K562 (cell line): ENCODE measurements around the gene PIRT. TPM values are rescaled to one million over a fixed set of nuclear protein-coding genes. Genes with fewer than 3 reads are reported as not detected.

Experiments used
- BRF1 ChIP-seq: IDR thresholded peaks from 3 replicates; pipeline ENCODE4 v1.6.1; 2011; ENCODE audit warnings: borderline replicate concordance, mild to moderate bottlenecking; ENCODE audit not compliant: insufficient read length; ENCODE audit errors: extremely low read depth
- CBFA2T2 ChIP-seq: fragments of 450-650 bp; conservative IDR thresholded peaks from 2 replicates; pipeline ENCODE4 v1.6.1; 2017; ENCODE audit warnings: mild to moderate bottlenecking
- CHCHD3 ChIP-seq: fragments of 250-450 bp; sonication (Bioruptor Pico); IDR thresholded peaks from 2 replicates; pipeline ENCODE4 v2.1.2; 2022; ENCODE audit warnings: mild to moderate bottlenecking
- CTCF ChIP-seq, 3 experiments: IDR thresholded peaks in 2 of 3; conservative IDR thresholded peaks in 1 of 3; 2 replicates each; pipeline ENCODE4 v1.5.1; 2011 to 2012; ENCODE audit warnings: low read length in 3 of 3, mild to moderate bottlenecking in 3 of 3, control low read depth in 2 of 3, improper control_type of control experiment in 1 of 3, inconsistent platforms in 1 of 3, low read depth in 1 of 3, mixed read lengths in 1 of 3, moderate library complexity in 1 of 3; ENCODE audit not compliant: insufficient read depth in 2 of 3
- ETV1 ChIP-seq: fragments of 450-650 bp; conservative IDR thresholded peaks from 2 replicates; pipeline ENCODE4 v1.6.1; 2016; ENCODE audit warnings: missing genetic modification characterization, control low read depth, low read depth, missing compliant biosample characterization
- GATA2 ChIP-seq: sonication (generic); formaldehyde crosslinking; IDR thresholded peaks from 2 replicates; pipeline ENCODE4 v1.4.0; 2020; ENCODE audit warnings: mild to moderate bottlenecking, missing genetic modification reagents
- HMGN3 ChIP-seq: IDR thresholded peaks from 2 replicates; pipeline ENCODE4 v1.6.1; 2011; ENCODE audit warnings: borderline replicate concordance, low read depth, mild to moderate bottlenecking, mixed read lengths, low read length; ENCODE audit not compliant: insufficient read length; ENCODE audit errors: extremely low read depth
- HNRNPK ChIP-seq: fragments of 200-400 bp; formaldehyde crosslinking; IDR thresholded peaks from one replicate; pipeline ENCODE4 v1.6.1; 2018; ENCODE audit warnings: mild to moderate bottlenecking, low read depth, low read length; ENCODE audit not compliant: poor library complexity, severe bottlenecking
- KAT2B ChIP-seq: IDR thresholded peaks from one replicate; pipeline ENCODE4 v1.6.1; 2012; ENCODE audit warnings: low read depth, mild to moderate bottlenecking, control low read depth, inconsistent platforms, low read length, moderate library complexity
- KDM5B ChIP-seq: fragments of 200-600 bp; sonication (generic); IDR thresholded peaks from 2 replicates; pipeline ENCODE4 v1.6.1; 2012; ENCODE audit warnings: low read depth, mild to moderate bottlenecking, moderate library complexity, low read length, control low read depth, inconsistent platforms; ENCODE audit not compliant: insufficient replicate concordance
- NFIC ChIP-seq: fragments of 450-650 bp; IDR thresholded peaks from 2 replicates; pipeline ENCODE4 v1.6.1; 2017; ENCODE audit warnings: mild to moderate bottlenecking, inconsistent platforms
- POLR2A ChIP-seq: fragments of 450-650 bp; conservative IDR thresholded peaks from 2 replicates; pipeline ENCODE4 v1.6.1; 2016
- POLR2H ChIP-seq: IDR thresholded peaks from 2 replicates; pipeline ENCODE4 v1.6.1; 2016; ENCODE audit warnings: missing genetic modification characterization, low read depth, mild to moderate bottlenecking, control low read depth, missing compliant biosample characterization, moderate library complexity
- PTBP1 ChIP-seq: fragments of 200-400 bp; formaldehyde crosslinking; IDR thresholded peaks from 2 replicates; pipeline ENCODE4 v1.6.1; 2017; ENCODE audit warnings: low read depth, low read length
- RUNX1 ChIP-seq: sonication (generic); IDR thresholded peaks from 2 replicates; pipeline ENCODE4 v1.6.1; 2016; ENCODE audit warnings: antibody characterized with exemption, low read depth
- SIN3A ChIP-seq, 2 experiments: fragments of 150-350 bp in 1 of 2; IDR thresholded peaks; 2 replicates each; pipeline ENCODE4 v1.6.1; 2011 to 2016; ENCODE audit warnings: borderline replicate concordance in 2 of 2, low read depth in 2 of 2, low read length in 2 of 2, mild to moderate bottlenecking in 2 of 2, moderate library complexity in 2 of 2; ENCODE audit not compliant: control insufficient read depth in 1 of 2
- SOX6 ChIP-seq: fragments of 450-650 bp; IDR thresholded peaks from 2 replicates; pipeline ENCODE4 v1.6.1; 2014; ENCODE audit warnings: mild to moderate bottlenecking
- ZEB2 ChIP-seq: fragments of 450-650 bp; IDR thresholded peaks from 2 replicates; pipeline ENCODE4 v1.6.1; 2016
- ZNF23 ChIP-seq: fragments of 250-450 bp; sonication (Bioruptor Pico); IDR thresholded peaks from 2 replicates; pipeline ENCODE4 v1.4.0; 2020; ENCODE audit warnings: mild to moderate bottlenecking
- ZNF384 ChIP-seq: IDR thresholded peaks from 2 replicates; pipeline ENCODE4 v1.6.1; 2012; ENCODE audit warnings: low read depth, low read length, improper control_type of control experiment
- polyA plus RNA-seq, 8 experiments: library from polyadenylated mRNA; depleted of rRNA in 4 of 8; stranded (reverse) in 5 of 8; unstranded in 3 of 8; fragments of >200 nt; fragmentation: Nextera tagmentation in 2 of 8; fragmentation: Illumina TruSeq in 1 of 8; extraction: Ambion mirVana in 2 of 8; extraction: Trizol in 1 of 8; gene quantifications; 2 replicates each; pipeline versions ENCODE4 v1.2.1 to v1.2.3, GENCODE V29; 2011 to 2014; ENCODE audit warnings: inconsistent platforms in 1 of 8, missing spikeins in 1 of 8
- total RNA-seq, 7 experiments: library from RNA; depleted of rRNA in 6 of 7; stranded (reverse); fragments of >200 nt in 6 of 7; fragmentation: Illumina TruSeq in 2 of 7; extraction: Trizol in 2 of 7; gene quantifications; 2 replicates each; pipeline versions ENCODE4 v1.2.1 to v1.2.3, GENCODE V29; 2011 to 2021; ENCODE audit warnings: low replicate concordance in 1 of 7
- TF ChIP-seq, protein P1 (sequence below), 2 experiments: fragments of 450-650 bp in 1 of 2; sonication (generic) in 1 of 2; formaldehyde crosslinking; conservative IDR thresholded peaks; 2 replicates each; pipeline versions ENCODE4 v1.4.0 to v1.8.1; 2020 to 2022; ENCODE audit warnings: mild to moderate bottlenecking in 1 of 2, missing genetic modification reagents in 1 of 2
- TF ChIP-seq, protein P2 (sequence below): fragments of 450-650 bp; formaldehyde crosslinking; IDR thresholded peaks from 2 replicates; pipeline ENCODE4 v1.4.0; 2020; ENCODE audit warnings: mild to moderate bottlenecking, moderate library complexity
- TF ChIP-seq, protein P3 (sequence below): IDR thresholded peaks from 2 replicates; pipeline ENCODE4 v1.6.1; 2011; ENCODE audit not compliant: insufficient read length; ENCODE audit errors: extremely low read depth

The PIRT gene
- total and polyA plus RNA-seq, 9 of the 15 experiments (the other 6 are each of a cell fraction or from before 2014, with no cell fraction given): not detected

DNA sequence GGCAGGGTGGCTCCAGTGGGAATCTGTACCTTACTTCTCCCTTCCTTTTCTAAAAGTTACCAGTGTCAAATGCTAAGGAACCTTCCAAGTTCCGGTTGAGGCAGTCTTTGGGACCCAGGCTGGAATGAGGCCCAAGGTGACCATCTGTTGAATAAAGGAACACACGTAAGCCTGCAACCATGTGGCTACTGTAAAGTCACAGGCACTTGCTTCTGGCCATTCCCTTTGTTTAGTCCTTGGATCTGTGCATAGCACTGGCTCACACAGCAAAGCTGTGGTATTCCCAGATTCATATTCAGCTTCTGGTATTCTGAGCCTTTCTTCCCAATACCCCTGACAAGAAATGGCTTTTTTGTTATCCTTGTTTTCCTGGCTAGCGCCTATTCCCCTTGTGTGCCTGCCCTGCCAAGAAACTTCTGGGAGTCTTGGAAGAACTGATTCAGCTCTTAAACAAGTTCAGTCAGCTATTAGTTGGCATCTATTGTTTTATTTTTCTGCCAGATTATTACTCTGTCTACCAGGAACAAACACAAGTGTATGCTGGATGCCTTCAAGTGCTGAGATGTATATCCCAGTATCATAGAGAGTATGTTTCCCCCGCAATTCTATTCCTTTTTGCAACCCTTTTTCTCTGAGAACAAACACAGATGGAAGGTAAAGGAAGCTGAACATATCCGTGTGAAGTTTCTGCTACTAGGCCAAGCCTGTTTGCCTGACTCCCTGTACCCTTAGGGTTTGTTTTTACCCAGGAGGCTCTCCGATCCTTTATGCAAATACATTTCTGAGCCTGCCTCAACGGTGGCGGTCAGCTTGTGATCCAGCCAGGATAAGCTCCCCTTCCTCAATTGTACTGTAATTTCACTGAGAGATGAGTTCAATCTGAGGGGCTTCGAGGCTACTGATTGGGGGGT lies 47.1 kb downstream of the PIRT start (continued):
- no peak for TF ChIP-seq HMGN3
- no peak for TF ChIP-seq GATA2 (CRISPR knock-in tag)
- TF ChIP-seq RUNX1: no peak
- peak; percentile 28; the same call in 1 of the 2 replicates for TF ChIP-seq CHCHD3 (CRISPR knock-in tag)
- TF ChIP-seq ZNF23 (CRISPR knock-in tag): no peak
- peak in 1 of 2 experiments; percentile 67; a peak in 1 of 4 replicates for TF ChIP-seq SIN3A (IDR thresholded peaks at IDR 0.05; ENCODE audit: borderline replicate concordance in 2 of 2, control insufficient read depth in 1 of 2, low read depth in 2 of 2, low read length in 2 of 2)
- TF ChIP-seq BRF1: no peak
- TF ChIP-seq ETV1 (tag): no peak
- TF ChIP-seq, protein P1, sequence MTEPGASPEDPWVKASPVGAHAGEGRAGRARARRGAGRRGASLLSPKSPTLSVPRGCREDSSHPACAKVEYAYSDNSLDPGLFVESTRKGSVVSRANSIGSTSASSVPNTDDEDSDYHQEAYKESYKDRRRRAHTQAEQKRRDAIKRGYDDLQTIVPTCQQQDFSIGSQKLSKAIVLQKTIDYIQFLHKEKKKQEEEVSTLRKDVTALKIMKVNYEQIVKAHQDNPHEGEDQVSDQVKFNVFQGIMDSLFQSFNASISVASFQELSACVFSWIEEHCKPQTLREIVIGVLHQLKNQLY (CRISPR knock-in tag; conservative IDR thresholded peaks at IDR 0.05): no peak
- TF ChIP-seq KAT2B: no peak
- TF ChIP-seq, protein P2, sequence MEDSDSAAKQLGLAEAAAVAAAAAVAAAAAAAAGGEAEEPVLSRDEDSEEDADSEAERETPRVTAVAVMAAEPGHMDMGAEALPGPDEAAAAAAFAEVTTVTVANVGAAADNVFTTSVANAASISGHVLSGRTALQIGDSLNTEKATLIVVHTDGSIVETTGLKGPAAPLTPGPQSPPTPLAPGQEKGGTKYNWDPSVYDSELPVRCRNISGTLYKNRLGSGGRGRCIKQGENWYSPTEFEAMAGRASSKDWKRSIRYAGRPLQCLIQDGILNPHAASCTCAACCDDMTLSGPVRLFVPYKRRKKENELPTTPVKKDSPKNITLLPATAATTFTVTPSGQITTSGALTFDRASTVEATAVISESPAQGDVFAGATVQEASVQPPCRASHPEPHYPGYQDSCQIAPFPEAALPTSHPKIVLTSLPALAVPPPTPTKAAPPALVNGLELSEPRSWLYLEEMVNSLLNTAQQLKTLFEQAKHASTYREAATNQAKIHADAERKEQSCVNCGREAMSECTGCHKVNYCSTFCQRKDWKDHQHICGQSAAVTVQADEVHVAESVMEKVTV (CRISPR knock-in tag): no peak
- peak; percentile 73 for TF ChIP-seq POLR2H
- TF ChIP-seq KDM5B: no peak
- TF ChIP-seq ZNF384: no peak
- TF ChIP-seq SOX6: no peak
- no peak for TF ChIP-seq CBFA2T2
- TF ChIP-seq NFIC: peak; percentile 13; the same call in 1 of the 2 replicates
- TF ChIP-seq POLR2A: peak; percentile 98
- TF ChIP-seq PTBP1: no peak
- no peak for TF ChIP-seq CTCF (IDR thresholded peaks at IDR 0.05 in 2 of 3, conservative IDR thresholded peaks at IDR 0.05 in 1 of 3; ENCODE audit: insufficient read depth in 2 of 3, low read depth in 1 of 3, low read length in 3 of 3)
- TF ChIP-seq ZEB2: no peak
- TF ChIP-seq, protein P3, sequence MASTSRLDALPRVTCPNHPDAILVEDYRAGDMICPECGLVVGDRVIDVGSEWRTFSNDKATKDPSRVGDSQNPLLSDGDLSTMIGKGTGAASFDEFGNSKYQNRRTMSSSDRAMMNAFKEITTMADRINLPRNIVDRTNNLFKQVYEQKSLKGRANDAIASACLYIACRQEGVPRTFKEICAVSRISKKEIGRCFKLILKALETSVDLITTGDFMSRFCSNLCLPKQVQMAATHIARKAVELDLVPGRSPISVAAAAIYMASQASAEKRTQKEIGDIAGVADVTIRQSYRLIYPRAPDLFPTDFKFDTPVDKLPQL: peak; percentile 96
- TF ChIP-seq HNRNPK: no peak
